Inferior parietal cortex (tissue), 1 donor: ENCODE results near the gene CAD.

Experiments
- DNase-seq: peaks from one replicate; pipeline ENCODE4 v3.0.0-alpha.2; 2016; ENCODE audit errors: extremely low spot score

The CAD gene

GRCh38 chr2:27225526-27225925 lies 8.4 kb downstream of the CAD start:
- DNase-seq, result no peak

GRCh38 chr2:27227501-27227900 lies 10.3 kb downstream of the CAD start:
- no peak for DNase-seq

GRCh38 chr2:27231921-27232320 lies 14.8 kb downstream of the CAD start:
- DNase-seq, result no peak

GRCh38 chr2:27233341-27233740 lies 16.2 kb downstream of the CAD start:
- no peak for DNase-seq

- DNase-seq, result no peak
Measured at GRCh38 chr2:27236136-27236535, 19.0 kb downstream of the CAD start.

GRCh38 chr2:27236626-27237025 lies 19.5 kb downstream of the CAD start:
- no peak for DNase-seq

GRCh38 chr2:27237341-27237945 lies 20.3 kb downstream of the CAD start:
- no peak for DNase-seq

GRCh38 chr2:27238976-27239375 lies 21.8 kb downstream of the CAD start:
- no peak for DNase-seq

- DNase-seq, result no peak
Measured at GRCh38 chr2:27240406-27240805, 23.2 kb downstream of the CAD start.

GRCh38 chr2:27241761-27242613 lies 24.8 kb downstream of the CAD start:
- DNase-seq, result no peak

GRCh38 chr2:27242614-27242951 lies 25.4 kb downstream of the CAD start:
- no peak for DNase-seq

GRCh38 chr2:27243391-27244130 lies 26.4 kb downstream of the CAD start:
- DNase-seq, result no peak

- no peak for DNase-seq
Measured at GRCh38 chr2:27245116-27245515, 27.9 kb downstream of the CAD start.

GRCh38 chr2:27245626-27246025 lies 28.5 kb downstream of the CAD start:
- DNase-seq, result no peak

GRCh38 chr2:27247893-27248292 lies 30.7 kb downstream of the CAD start:
- no peak for DNase-seq

GRCh38 chr2:27249159-27249890 lies 32.2 kb downstream of the CAD start:
- DNase-seq, result no peak

- DNase-seq, result no peak
Measured at GRCh38 chr2:27249891-27250651, 32.9 kb downstream of the CAD start.

- DNase-seq, result no peak
Measured at GRCh38 chr2:27250652-27251379, 33.6 kb downstream of the CAD start.

- no peak for DNase-seq
Measured at GRCh38 chr2:27251766-27252165, 34.6 kb downstream of the CAD start.

- no peak for DNase-seq
Measured at GRCh38 chr2:27255187-27255586, 38.0 kb downstream of the CAD start.

- no peak for DNase-seq
Measured at GRCh38 chr2:27255660-27256059, 38.5 kb downstream of the CAD start.
